Measurements from ENCODE around the gene GOLGA8M. TPM values are rescaled to one million over a fixed set of nuclear protein-coding genes. Genes with fewer than 3 reads are reported as not detected.
"Not testable (repeated sequence)": the region's sequence is repeated elsewhere in the genome, so short reads cannot be mapped to it uniquely, and the experiment has no call there.

The GOLGA8M gene
- total RNA-seq, 1 experiment from 2014 or later = not detected

GRCh38 chr15:28725556-28725955 is 13.3 kb upstream of the GOLGA8M start:
- H3K79me2 ChIP-seq (ENCODE audit: low read length) = no peaks in the 10 kb centered on the region
- no peak overlapping the region for H3K9ac ChIP-seq (ENCODE audit: low read length)
- H3K9me3 ChIP-seq (ENCODE audit: low read length) = no peaks in the 10 kb centered on the region
- no peaks in the 10 kb centered on the region for H3K36me3 ChIP-seq (ENCODE audit: insufficient read depth, low read length)
- no peak overlapping the region for H3K27ac ChIP-seq (ENCODE audit: low read length)
- H3K9me2 ChIP-seq (replicated peaks; ENCODE audit: insufficient read depth, low read length) = no peaks in the 10 kb centered on the region
- no peaks in the 10 kb centered on the region for H4K20me1 ChIP-seq (ENCODE audit: insufficient read depth, low read depth, low read length)
- no peak overlapping the region for H3K4me2 ChIP-seq (ENCODE audit: low read depth, low read length, poor library complexity, severe bottlenecking)
- no peak overlapping the region for H2AFZ ChIP-seq (ENCODE audit: low read length)
- H3K4me1 ChIP-seq (ENCODE audit: low read length) = no peaks in the 10 kb centered on the region
- no peak overlapping the region for H3K4me3 ChIP-seq (ENCODE audit: low read length)
- no peak for DNase-seq
- no peaks in the 10 kb centered on the region for H3K27me3 ChIP-seq (ENCODE audit: low read length)

- not testable (repeated sequence) for H3K27me3 ChIP-seq (ENCODE audit: low read length); H3K4me3 ChIP-seq (ENCODE audit: low read length); H3K27ac ChIP-seq (ENCODE audit: low read length); H3K4me2 ChIP-seq (ENCODE audit: low read depth, low read length, poor library complexity, severe bottlenecking); H2AFZ ChIP-seq (ENCODE audit: low read length); H3K9me2 ChIP-seq (replicated peaks; ENCODE audit: insufficient read depth, low read length); H3K9me3 ChIP-seq (ENCODE audit: low read length); H3K9ac ChIP-seq (ENCODE audit: low read length); H3K36me3 ChIP-seq (ENCODE audit: insufficient read depth, low read length); H4K20me1 ChIP-seq (ENCODE audit: insufficient read depth, low read depth, low read length); DNase-seq; H3K4me1 ChIP-seq (ENCODE audit: low read length); H3K79me2 ChIP-seq (ENCODE audit: low read length)
These were observed 11.8 kb upstream of the GOLGA8M start for GRCh38 chr15:28723986-28724385.

- not testable (repeated sequence) for H2AFZ ChIP-seq (ENCODE audit: low read length); H3K27me3 ChIP-seq (ENCODE audit: low read length); H3K36me3 ChIP-seq (ENCODE audit: insufficient read depth, low read length); H4K20me1 ChIP-seq (ENCODE audit: insufficient read depth, low read depth, low read length); H3K9ac ChIP-seq (ENCODE audit: low read length); H3K4me3 ChIP-seq (ENCODE audit: low read length); H3K4me1 ChIP-seq (ENCODE audit: low read length); H3K27ac ChIP-seq (ENCODE audit: low read length); H3K79me2 ChIP-seq (ENCODE audit: low read length); H3K4me2 ChIP-seq (ENCODE audit: low read depth, low read length, poor library complexity, severe bottlenecking); H3K9me2 ChIP-seq (replicated peaks; ENCODE audit: insufficient read depth, low read length); DNase-seq; H3K9me3 ChIP-seq (ENCODE audit: low read length)
These were observed 7.4 kb upstream of the GOLGA8M start for GRCh38 chr15:28719626-28720025.

- H3K27ac ChIP-seq (ENCODE audit: low read length); H3K9me3 ChIP-seq (ENCODE audit: low read length); H3K9ac ChIP-seq (ENCODE audit: low read length); H3K27me3 ChIP-seq (ENCODE audit: low read length); H3K79me2 ChIP-seq (ENCODE audit: low read length); H3K36me3 ChIP-seq (ENCODE audit: insufficient read depth, low read length); H2AFZ ChIP-seq (ENCODE audit: low read length); H3K4me1 ChIP-seq (ENCODE audit: low read length); H3K4me2 ChIP-seq (ENCODE audit: low read depth, low read length, poor library complexity, severe bottlenecking); DNase-seq; H3K4me3 ChIP-seq (ENCODE audit: low read length); H3K9me2 ChIP-seq (replicated peaks; ENCODE audit: insufficient read depth, low read length); H4K20me1 ChIP-seq (ENCODE audit: insufficient read depth, low read depth, low read length): not testable (repeated sequence)
These were observed 6.4 kb upstream of the GOLGA8M start for GRCh38 chr15:28718576-28718975.

- not testable (repeated sequence) for H3K9me2 ChIP-seq (replicated peaks; ENCODE audit: insufficient read depth, low read length); H3K36me3 ChIP-seq (ENCODE audit: insufficient read depth, low read length); DNase-seq; H3K79me2 ChIP-seq (ENCODE audit: low read length); H2AFZ ChIP-seq (ENCODE audit: low read length); H3K4me1 ChIP-seq (ENCODE audit: low read length); H3K9ac ChIP-seq (ENCODE audit: low read length); H3K9me3 ChIP-seq (ENCODE audit: low read length); H3K27ac ChIP-seq (ENCODE audit: low read length); H3K4me2 ChIP-seq (ENCODE audit: low read depth, low read length, poor library complexity, severe bottlenecking); H4K20me1 ChIP-seq (ENCODE audit: insufficient read depth, low read depth, low read length); H3K27me3 ChIP-seq (ENCODE audit: low read length); H3K4me3 ChIP-seq (ENCODE audit: low read length)
These were observed 2.0 kb upstream of the GOLGA8M start for GRCh38 chr15:28714176-28714575.

GRCh38 chr15:28703927-28704326 is 8.3 kb downstream of the GOLGA8M start:
- H2AFZ ChIP-seq (ENCODE audit: low read length); DNase-seq; H3K27ac ChIP-seq (ENCODE audit: low read length); H4K20me1 ChIP-seq (ENCODE audit: insufficient read depth, low read depth, low read length); H3K9me3 ChIP-seq (ENCODE audit: low read length); H3K9me2 ChIP-seq (replicated peaks; ENCODE audit: insufficient read depth, low read length); H3K27me3 ChIP-seq (ENCODE audit: low read length); H3K4me1 ChIP-seq (ENCODE audit: low read length); H3K36me3 ChIP-seq (ENCODE audit: insufficient read depth, low read length); H3K79me2 ChIP-seq (ENCODE audit: low read length); H3K4me3 ChIP-seq (ENCODE audit: low read length); H3K4me2 ChIP-seq (ENCODE audit: low read depth, low read length, poor library complexity, severe bottlenecking); H3K9ac ChIP-seq (ENCODE audit: low read length): not testable (repeated sequence)

GRCh38 chr15:28702427-28702826 is 9.8 kb downstream of the GOLGA8M start:
- H3K9me3 ChIP-seq (ENCODE audit: low read length); H3K9me2 ChIP-seq (replicated peaks; ENCODE audit: insufficient read depth, low read length); H3K4me1 ChIP-seq (ENCODE audit: low read length); H3K27ac ChIP-seq (ENCODE audit: low read length); H3K79me2 ChIP-seq (ENCODE audit: low read length); H2AFZ ChIP-seq (ENCODE audit: low read length); H3K4me3 ChIP-seq (ENCODE audit: low read length); H3K36me3 ChIP-seq (ENCODE audit: insufficient read depth, low read length); H3K4me2 ChIP-seq (ENCODE audit: low read depth, low read length, poor library complexity, severe bottlenecking); H4K20me1 ChIP-seq (ENCODE audit: insufficient read depth, low read depth, low read length); H3K27me3 ChIP-seq (ENCODE audit: low read length); DNase-seq; H3K9ac ChIP-seq (ENCODE audit: low read length): not testable (repeated sequence)

- not testable (repeated sequence) for H3K9me3 ChIP-seq (ENCODE audit: low read length); H3K4me1 ChIP-seq (ENCODE audit: low read length); H3K79me2 ChIP-seq (ENCODE audit: low read length); H3K9me2 ChIP-seq (replicated peaks; ENCODE audit: insufficient read depth, low read length); H3K27me3 ChIP-seq (ENCODE audit: low read length); H3K36me3 ChIP-seq (ENCODE audit: insufficient read depth, low read length); H2AFZ ChIP-seq (ENCODE audit: low read length); H3K9ac ChIP-seq (ENCODE audit: low read length); H4K20me1 ChIP-seq (ENCODE audit: insufficient read depth, low read depth, low read length); H3K4me3 ChIP-seq (ENCODE audit: low read length); DNase-seq; H3K27ac ChIP-seq (ENCODE audit: low read length); H3K4me2 ChIP-seq (ENCODE audit: low read depth, low read length, poor library complexity, severe bottlenecking)
These were observed 18.0 kb downstream of the GOLGA8M start for GRCh38 chr15:28694006-28694751.

GRCh38 chr15:28693021-28693420 is 19.2 kb downstream of the GOLGA8M start:
- not testable (repeated sequence) for H3K27ac ChIP-seq (ENCODE audit: low read length); H3K27me3 ChIP-seq (ENCODE audit: low read length)

More at GRCh38 chr15:28693021-28693420, 19.2 kb downstream of the GOLGA8M start:
- not testable (repeated sequence) for H3K9me2 ChIP-seq (replicated peaks; ENCODE audit: insufficient read depth, low read length); H3K36me3 ChIP-seq (ENCODE audit: insufficient read depth, low read length); H3K4me1 ChIP-seq (ENCODE audit: low read length); H3K9ac ChIP-seq (ENCODE audit: low read length); H4K20me1 ChIP-seq (ENCODE audit: insufficient read depth, low read depth, low read length); H3K9me3 ChIP-seq (ENCODE audit: low read length); DNase-seq; H3K79me2 ChIP-seq (ENCODE audit: low read length); H2AFZ ChIP-seq (ENCODE audit: low read length); H3K4me3 ChIP-seq (ENCODE audit: low read length); H3K4me2 ChIP-seq (ENCODE audit: low read depth, low read length, poor library complexity, severe bottlenecking)

Measured in Karpas-422 (cell line).